Smooth muscle cell of the umbilical artery (primary cell): Measurements from ENCODE around the gene GASK1B. TPM values are rescaled to one million over a fixed set of nuclear protein-coding genes. Genes with fewer than 3 reads are reported as not detected.

Experiments
- total RNA-seq: library from RNA; depleted of rRNA; stranded (reverse); fragments of >200 nt; gene quantifications from 2 replicates; pipeline ENCODE4 v1.2.3, GENCODE V29; 2014

The GASK1B gene
- 103 and 160 TPM in 2 replicates for total RNA-seq

DNA sequence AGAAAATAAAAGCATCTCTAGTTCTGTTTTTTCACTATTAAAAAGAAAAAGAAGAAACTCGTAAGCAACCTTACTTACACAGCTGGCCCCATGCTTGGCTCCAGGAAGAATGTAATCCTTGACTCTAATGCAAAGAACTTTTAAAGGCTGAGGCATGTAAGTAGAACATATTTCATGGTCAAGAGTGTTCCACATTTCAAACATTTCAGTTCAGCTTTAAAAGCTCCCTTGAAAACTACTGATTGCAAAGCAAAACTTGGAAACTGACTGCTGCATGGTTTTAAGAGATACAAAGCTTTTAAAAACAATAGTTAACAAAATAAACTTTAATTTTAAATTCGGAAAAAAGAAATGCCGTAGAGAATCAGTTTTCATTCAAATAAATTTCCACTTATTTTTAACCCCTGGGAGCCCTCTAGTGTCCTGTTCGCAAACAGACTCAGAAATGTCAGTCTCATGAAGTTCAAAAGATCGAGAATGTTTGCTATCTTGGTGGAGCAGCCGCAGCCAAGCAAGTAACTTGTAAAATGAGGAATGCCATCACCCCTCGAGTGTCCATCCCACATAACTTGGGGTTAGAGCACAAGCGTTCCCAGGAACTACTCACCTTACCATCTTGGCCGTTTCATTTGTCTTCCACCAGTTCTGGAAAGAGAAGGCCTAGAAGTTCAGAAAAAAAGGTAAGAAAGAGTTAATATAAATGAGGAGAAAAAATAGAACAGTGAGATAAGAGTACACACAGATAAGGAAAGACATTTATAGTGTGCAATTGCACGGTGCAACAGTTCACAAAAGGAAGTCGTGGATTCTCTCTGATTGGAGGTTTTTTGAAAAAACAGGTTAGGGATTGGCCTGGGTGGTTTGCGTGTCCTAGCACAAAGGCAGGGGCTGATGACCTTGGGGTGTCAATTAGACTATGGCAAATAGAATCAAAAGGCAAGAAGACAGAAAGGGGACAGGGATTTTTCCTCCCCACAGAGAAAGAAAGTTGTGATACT is at the start of gene GASK1B:
Gene GASK1B (minus strand): TSS at position 765 of the 998 bp plus-strand sequence. CDS start 1,650 bp downstream, outside the sequence.

DNA sequence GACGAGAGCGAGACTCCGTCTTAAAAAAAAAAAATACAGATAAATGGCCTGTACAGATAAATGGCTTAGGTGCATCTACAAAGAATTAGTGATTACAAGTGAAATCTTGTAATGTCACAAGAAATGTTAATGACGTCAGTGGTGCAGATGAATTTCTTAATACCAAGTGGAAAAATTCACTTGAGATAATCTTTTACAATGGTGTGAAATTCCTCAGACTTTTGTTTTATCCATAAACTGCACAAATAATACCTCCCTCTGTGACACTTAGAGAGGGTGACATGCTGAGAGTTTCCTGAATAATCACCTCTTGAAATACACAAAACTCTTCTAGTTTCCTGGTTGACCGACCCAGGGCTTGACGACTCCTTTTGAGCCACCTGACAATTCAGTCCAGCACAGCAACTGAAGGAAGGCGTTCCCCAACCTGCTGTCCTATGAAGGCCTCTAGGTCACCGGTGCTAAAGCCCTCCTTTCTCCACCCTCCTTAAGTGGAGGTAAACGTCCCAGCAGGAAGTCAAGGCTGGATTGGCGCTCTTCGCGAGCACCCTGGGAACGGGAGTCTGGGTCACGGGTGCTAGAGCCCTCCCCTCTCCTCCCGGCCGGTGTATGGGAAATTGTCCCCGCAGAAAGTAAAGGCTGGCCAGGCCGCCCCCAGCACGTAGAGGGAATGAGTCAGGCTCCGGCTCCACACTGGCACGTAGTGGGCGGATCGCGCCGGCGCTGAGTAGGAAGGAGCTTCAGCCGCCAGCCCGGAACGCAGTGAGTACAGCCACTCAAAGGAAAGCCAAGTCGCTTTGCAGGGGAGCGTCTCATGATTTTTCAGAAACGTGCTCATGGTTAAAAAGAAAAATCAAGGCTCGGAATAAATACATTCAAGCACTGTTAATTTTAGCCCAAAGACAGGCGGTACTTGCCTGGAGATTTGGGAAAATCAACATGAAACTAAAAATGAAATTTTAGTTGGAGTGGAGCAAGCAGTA is 37.3 kb upstream of the GASK1B start, which contains the start of gene TMEM144:
Gene TMEM144 (plus strand): TSS at position 662 of the 983 bp plus-strand sequence. CDS start 2,182 bp downstream, outside the sequence.

Other genes with a start within 250 kb of the GASK1B start
- gene TMEM144, start 37.5 kb upstream of the GASK1B start, total RNA-seq: 9.8 and 14.0 TPM in 2 replicates